Measurements from ENCODE around the gene IMMP2L.
"Not testable (repeated sequence)": the region's sequence is repeated elsewhere in the genome, so short reads cannot be mapped to it uniquely, and the experiment has no call there.

The IMMP2L gene

GRCh38 chr7:111339006-111339405 is 223.3 kb downstream of the IMMP2L start:
- no peak for DNase-seq

- no peak for DNase-seq
Observed at GRCh38 chr7:111333010-111333409, 229.3 kb downstream of the IMMP2L start.

- no peak for DNase-seq
Observed at GRCh38 chr7:111330235-111330523, 232.1 kb downstream of the IMMP2L start.

GRCh38 chr7:111329367-111330234 is 232.7 kb downstream of the IMMP2L start:
- DNase-seq, result no peak

GRCh38 chr7:111328487-111328886 is 233.8 kb downstream of the IMMP2L start:
- no peak for DNase-seq

- no peak for DNase-seq
Observed at GRCh38 chr7:111324776-111325175, 237.5 kb downstream of the IMMP2L start.

GRCh38 chr7:111324228-111324627 is 238.1 kb downstream of the IMMP2L start:
- DNase-seq, result no peak

GRCh38 chr7:111323670-111324069 is 238.6 kb downstream of the IMMP2L start:
- not testable (repeated sequence) for DNase-seq

- DNase-seq, result no peak
Observed at GRCh38 chr7:111320133-111320532, 242.2 kb downstream of the IMMP2L start.

- DNase-seq, result no peak
Observed at GRCh38 chr7:111312966-111313365, 249.3 kb downstream of the IMMP2L start.

- DNase-seq, result no peak
Observed at GRCh38 chr7:111308691-111309090, 253.6 kb downstream of the IMMP2L start.

- no peak for DNase-seq
Observed at GRCh38 chr7:111301891-111302290, 260.4 kb downstream of the IMMP2L start.

GRCh38 chr7:111294494-111294893 is 267.8 kb downstream of the IMMP2L start:
- no peak for DNase-seq

GRCh38 chr7:111292026-111292470 is 270.2 kb downstream of the IMMP2L start:
- DNase-seq, result no peak

- no peak for DNase-seq
Observed at GRCh38 chr7:111290982-111291381, 271.3 kb downstream of the IMMP2L start.

- DNase-seq, result no peak
Observed at GRCh38 chr7:111290419-111290818, 271.9 kb downstream of the IMMP2L start.

GRCh38 chr7:111288441-111288840 is 273.9 kb downstream of the IMMP2L start:
- DNase-seq, result not testable (repeated sequence)

GRCh38 chr7:111282626-111283025 is 279.7 kb downstream of the IMMP2L start:
- DNase-seq, result no peak

GRCh38 chr7:111274857-111275256 is 287.4 kb downstream of the IMMP2L start:
- DNase-seq, result no peak

GRCh38 chr7:111272092-111272491 is 290.2 kb downstream of the IMMP2L start:
- DNase-seq, result no peak

GRCh38 chr7:111270794-111271193 is 291.5 kb downstream of the IMMP2L start:
- not testable (repeated sequence) for DNase-seq

- no peak for DNase-seq
Observed at GRCh38 chr7:111268941-111269340, 293.4 kb downstream of the IMMP2L start.

GRCh38 chr7:111266613-111267012 is 295.7 kb downstream of the IMMP2L start:
- DNase-seq, result no peak

- no peak for DNase-seq
Observed at GRCh38 chr7:111265394-111265793, 296.9 kb downstream of the IMMP2L start.
